Measurements from ENCODE around the gene DOLPP1.
"Not testable (repeated sequence)": the region's sequence is repeated elsewhere in the genome, so short reads cannot be mapped to it uniquely, and the experiment has no call there.

DOLPP1 gene

GRCh38 chr9:129095170-129095667, 14.3 kb downstream of the DOLPP1 start:
- no peak for DNase-seq

- no peak for DNase-seq
These were observed 15.0 kb downstream of the DOLPP1 start for GRCh38 chr9:129095908-129096307.

DNA sequence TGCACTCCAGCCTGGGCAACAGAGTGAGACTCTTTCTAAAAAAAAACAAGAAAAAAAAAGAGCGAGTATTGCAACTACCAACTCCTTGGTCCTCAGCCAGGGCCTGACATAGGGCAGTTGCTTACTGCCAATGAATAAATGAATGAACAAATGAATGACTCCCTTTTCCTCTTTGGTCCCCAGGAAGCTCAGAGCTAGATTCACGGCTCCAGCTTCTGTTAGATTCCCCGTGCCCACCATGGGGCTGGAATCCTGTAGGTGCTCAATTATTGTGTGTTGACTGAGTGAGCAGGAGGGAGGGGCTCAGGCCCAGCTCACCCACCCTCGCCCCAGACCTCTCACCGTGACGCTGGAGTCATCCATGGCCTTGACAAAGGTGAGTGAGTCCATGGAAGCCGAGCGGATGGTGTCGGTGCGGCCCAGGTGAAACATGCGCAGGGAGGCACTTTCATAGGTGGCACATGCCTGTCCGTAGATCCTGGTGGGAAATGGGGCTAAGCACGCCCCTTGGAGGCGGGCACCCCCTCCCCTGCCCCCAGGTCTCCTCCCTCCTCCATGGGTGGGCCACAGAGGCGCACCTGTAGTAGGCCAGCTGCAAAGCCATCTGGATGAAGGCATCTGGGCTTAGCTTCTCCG, 16.9 kb downstream of the DOLPP1 start:
- DNase-seq: no peak

DNA sequence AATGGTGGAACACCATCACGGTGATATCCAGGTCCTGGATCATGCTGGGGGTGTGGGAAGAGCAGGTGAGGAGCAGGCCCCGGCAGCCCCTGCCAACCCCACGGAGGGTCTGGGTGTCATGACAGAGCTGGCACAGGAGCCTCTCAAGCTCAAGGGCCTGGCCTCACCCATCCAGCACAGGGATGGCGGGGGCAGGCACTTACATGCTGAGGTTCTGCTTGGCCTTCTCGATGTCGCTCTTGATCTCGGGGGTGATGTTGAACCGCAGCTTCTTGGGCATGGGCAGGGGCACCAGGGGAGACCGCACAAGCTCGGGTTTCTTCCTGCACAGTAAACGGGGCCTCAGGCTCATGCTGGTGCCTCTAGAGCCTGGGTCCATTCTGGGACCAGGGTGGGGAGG, 17.4 kb downstream of the DOLPP1 start:
- no peak for DNase-seq

- DNase-seq: no peak
These were observed 19.7 kb downstream of the DOLPP1 start for GRCh38 chr9:129100383-129101169.

DNA sequence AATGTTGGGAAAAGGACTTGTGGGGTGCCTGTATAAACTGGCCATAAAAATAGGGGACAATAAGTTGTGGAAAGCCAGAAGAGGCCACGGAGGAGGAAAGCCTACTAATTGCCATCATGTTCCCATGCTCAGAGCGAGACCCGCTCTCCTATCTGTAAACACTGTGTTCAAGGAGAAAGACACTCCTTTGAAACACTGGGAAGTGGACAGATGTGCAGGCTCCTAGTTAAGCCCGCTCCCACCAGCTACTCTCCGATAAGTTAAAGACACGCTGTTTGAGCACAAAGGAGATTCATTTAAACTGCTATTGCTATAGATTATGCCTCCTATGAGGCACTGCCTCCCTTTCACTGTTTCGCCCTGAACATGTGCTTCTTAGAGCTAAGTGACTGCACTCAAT, 20.4 kb downstream of the DOLPP1 start:
- no peak for DNase-seq

- DNase-seq: no peak
These were observed 21.2 kb downstream of the DOLPP1 start for GRCh38 chr9:129102095-129102525.

DNA sequence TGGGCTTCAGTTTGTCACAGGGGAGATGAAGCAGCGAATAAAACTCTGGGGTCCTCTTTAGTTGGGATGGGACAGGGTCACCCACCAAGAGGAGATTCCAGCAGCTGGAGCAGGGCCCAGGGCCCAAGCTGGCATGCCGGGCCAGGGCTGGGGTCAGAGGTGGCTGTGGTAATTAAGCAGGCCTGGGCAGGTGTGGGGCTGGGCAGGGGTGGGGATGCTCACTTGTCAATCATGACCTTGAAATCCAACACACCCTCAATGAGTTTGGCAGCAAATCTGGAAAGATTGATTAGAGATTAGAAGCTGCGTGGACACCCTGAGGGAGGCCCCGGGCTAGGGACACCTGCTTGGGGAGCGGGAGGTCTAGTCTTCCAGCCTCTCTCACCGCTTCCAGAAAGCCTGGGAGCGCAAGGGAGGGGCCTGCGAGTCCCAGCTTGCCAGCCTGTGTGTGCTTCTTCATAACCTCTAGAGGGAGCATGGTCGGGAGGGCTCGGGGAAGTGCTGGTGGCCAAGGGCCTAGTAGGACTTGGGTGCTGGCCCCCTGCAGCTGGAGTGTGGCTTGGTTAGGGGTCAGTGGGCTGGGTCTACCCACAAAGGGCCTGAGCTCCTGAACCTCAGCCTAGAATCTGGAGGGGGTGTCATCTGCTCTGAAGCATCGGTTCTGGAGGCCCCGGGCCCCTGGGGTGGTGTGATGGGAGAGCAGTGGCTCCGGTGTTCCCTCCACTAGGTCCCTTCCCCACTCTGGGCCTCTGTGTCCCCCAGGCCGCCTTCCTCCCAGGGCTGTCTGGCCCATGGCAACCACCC, 22.1 kb downstream of the DOLPP1 start:
- DNase-seq: peak; percentile 20

DNA sequence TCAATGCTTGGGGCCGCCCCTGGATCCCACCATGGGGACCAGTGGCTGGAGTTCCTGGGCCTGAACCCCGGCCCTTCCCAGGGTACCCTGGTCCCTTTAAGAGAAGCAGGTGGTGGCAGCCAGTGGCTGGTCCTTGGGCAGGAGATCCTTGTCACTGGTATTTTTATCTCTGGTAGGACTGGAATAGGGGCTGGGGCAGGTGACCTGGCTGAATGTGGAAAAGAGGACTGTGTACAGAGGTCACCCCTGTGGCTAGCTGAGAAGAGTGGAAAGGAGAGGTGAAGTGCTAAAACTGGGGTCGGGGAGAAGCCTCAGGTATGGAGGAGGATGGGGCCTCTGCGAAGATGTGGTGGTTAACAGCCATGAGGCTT, 22.7 kb downstream of the DOLPP1 start:
- no peak for DNase-seq

GRCh38 chr9:129104051-129104450, 23.1 kb downstream of the DOLPP1 start:
- no peak for DNase-seq

- DNase-seq: no peak
These were observed 25.2 kb downstream of the DOLPP1 start for GRCh38 chr9:129105857-129106694.

DNA sequence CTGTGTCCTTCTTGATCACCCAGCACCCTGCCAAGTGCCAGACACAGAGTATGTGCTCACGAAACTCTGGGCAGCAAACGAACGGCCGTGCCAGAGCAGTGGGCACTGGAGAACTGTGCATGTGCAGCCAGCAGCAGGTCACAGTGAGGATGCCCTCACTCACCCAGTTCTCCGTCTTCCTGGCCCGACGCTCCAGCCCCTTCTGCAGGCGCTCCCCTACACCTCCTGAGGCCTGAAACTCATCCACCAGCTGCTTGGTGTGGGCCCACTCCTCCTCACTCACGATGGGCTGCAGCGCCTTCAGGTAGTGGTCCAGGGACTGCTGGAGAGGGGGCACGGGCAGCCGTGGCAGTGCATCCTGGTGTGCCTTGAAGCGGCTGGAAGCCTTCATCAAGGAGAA, 26.7 kb downstream of the DOLPP1 start:
- DNase-seq: no peak

GRCh38 chr9:129108083-129108804, 27.3 kb downstream of the DOLPP1 start:
- DNase-seq: no peak

DNA sequence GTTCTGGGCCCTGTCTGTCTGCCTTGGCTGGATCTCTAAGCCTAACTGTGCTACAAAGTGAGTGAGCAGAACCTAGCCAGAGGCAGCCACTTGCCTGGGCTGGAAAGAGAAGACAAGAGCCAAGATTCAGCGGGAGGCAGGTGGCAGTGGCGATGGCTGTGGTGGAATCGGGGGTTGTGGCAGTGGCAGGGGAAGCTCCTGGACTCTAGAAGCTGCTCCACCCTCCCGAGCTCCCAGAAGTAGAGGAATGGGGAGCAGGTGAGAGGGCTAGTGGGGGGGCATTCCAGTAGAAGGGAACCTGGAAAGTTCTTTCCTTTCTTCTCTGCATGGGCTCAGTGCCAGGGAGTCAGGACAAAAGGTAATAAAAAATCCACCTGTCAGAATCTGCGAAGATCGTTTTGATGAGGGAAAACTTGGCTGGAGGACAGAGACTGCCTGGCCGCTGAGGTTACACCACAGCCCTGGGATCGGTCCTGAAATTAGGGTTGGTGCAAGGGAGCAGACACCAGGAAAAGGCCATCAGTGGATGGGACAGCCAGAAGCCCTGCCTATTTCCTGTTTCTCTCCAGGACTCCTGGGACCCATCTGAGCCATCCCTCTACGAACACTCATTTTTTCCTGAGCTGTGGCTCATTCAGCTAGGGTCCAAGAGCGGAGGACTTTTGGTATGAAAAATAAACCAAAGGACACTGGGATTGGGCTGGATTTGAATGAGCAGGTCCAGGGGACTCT, 28.1 kb downstream of the DOLPP1 start:
- DNase-seq: no peak

GRCh38 chr9:129109537-129109903, 28.6 kb downstream of the DOLPP1 start:
- DNase-seq: no peak

GRCh38 chr9:129109952-129110739, 29.2 kb downstream of the DOLPP1 start:
- peak; percentile 12 for DNase-seq

DNA sequence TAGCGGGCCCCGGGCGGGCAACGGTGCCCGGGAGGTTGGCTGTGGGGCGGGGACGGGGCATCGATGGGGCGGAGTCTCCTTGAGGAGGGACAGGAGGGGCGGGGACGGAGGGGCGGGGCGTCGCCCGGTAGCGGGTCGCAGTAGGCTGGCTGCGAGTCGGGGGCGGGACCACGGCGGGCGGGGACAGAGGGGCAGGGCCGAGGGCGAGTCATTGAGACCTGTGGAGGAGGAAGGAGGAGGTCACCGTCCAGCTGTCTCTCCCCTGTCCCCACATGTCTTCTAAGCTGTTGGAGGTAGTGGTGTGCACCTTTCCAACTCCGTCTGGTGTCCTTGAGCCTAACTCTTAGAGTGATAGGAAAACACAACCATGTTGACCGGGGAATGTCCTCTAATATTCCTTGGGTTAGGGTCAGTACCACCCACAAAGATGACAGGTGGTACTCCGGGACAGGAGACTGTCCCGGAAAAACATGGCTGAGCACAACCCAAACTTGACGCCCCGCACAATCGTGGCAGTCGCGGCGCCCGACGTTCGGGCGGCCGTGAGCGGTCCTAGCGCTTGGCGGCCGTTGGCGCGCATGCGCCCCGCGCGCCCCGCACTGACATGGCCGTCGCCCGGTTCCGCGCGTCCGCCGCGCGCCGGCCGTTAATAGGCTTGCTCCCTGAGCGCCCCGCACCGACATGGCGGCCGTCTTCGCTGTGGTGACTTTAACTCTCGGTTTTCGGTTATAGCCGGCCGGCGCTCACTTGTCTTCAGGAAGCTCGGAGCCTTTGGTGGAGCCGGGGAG, 30.0 kb downstream of the DOLPP1 start, which contains the start of the genes CRAT and PTPA:
Gene CRAT (minus strand): TSS at position 54 of the 788 bp plus-strand sequence. CDS start 284 bp downstream, outside the sequence.
Gene PTPA (plus strand): TSS at position 676 of the 788 bp plus-strand sequence. CDS start 186 bp downstream, outside the sequence.
- peak; percentile 76 for DNase-seq

DNA sequence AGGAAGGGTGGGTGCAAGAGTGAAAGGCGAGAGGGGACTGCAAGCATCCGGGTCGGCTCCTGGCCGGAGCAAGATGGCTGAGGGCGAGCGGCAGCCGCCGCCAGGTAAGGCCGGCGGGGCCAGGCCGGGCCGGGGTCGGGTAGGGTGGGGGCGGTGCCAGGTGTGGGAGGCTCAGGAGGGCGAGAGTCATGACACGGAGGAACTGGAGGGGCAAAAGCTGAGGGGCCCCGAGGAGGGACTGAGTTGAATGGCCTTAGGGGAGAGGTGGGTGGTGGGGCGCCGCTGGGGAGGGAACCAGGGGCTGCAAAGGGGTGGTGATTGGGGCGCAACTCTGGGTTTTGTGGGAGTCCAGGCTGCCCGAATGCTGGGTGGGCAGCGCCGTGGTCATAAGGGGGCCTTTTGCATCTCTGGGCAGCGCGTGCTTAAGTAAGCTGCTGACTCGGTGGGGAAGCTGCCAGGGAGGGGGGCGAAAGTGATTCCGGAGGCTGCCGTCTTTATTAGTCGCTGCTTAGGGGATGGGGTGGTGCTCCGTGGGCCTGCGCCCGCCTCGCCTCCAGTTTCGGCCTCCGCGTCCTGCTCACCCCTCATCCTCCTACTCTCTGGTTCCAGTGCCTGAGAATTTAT, 30.7 kb downstream of the DOLPP1 start:
- peak; percentile 6 for DNase-seq

GRCh38 chr9:129112526-129112925, 31.6 kb downstream of the DOLPP1 start:
- not testable (repeated sequence) for DNase-seq
